GM21737 (cell line): ENCODE results near the gene C12orf76.
A peak's percentile ranks its signal among the peaks of the same experiment; 100 is the strongest.
"Not testable (repeated sequence)": the region's sequence is repeated elsewhere in the genome, so short reads cannot be mapped to it uniquely, and the experiment has no call there.

Experiments used
- ATAC-seq: cut with Tn5 transposase; IDR thresholded peaks from one replicate; pipeline ENCODE4 v1.9.1; 2021; ENCODE audit warnings: mild to moderate bottlenecking, moderate library complexity; ENCODE audit not compliant: unreplicated experiment

Gene C12orf76

GRCh38 chr12:110024051-110024450 lies 24.3 kb downstream of the C12orf76 start:
- ATAC-seq, result no peak

GRCh38 chr12:110023059-110023980 lies 25.0 kb downstream of the C12orf76 start:
- no peak for ATAC-seq

- no peak for ATAC-seq
Observed at GRCh38 chr12:110020956-110021355, 27.4 kb downstream of the C12orf76 start.

- no peak for ATAC-seq
Observed at GRCh38 chr12:110015132-110015531, 33.2 kb downstream of the C12orf76 start.

- ATAC-seq, result no peak
Observed at GRCh38 chr12:110012659-110013058, 35.7 kb downstream of the C12orf76 start.

GRCh38 chr12:110012137-110012536 lies 36.2 kb downstream of the C12orf76 start:
- peak; percentile 52 for ATAC-seq

- ATAC-seq, result peak; percentile 40
Observed at GRCh38 chr12:110010853-110011723, 37.2 kb downstream of the C12orf76 start.

GRCh38 chr12:110008681-110009398 lies 39.5 kb downstream of the C12orf76 start:
- ATAC-seq, result not testable (repeated sequence)

GRCh38 chr12:110007881-110008280 lies 40.4 kb downstream of the C12orf76 start:
- ATAC-seq, result no peak

- ATAC-seq, result no peak
Observed at GRCh38 chr12:110006115-110006514, 42.2 kb downstream of the C12orf76 start.

- peak; percentile 36 for ATAC-seq
Observed at GRCh38 chr12:110005319-110005973, 42.9 kb downstream of the C12orf76 start.

- ATAC-seq, result peak; percentile 39
Observed at GRCh38 chr12:110004598-110004997, 43.7 kb downstream of the C12orf76 start.

- no peak for ATAC-seq
Observed at GRCh38 chr12:110002676-110003515, 45.4 kb downstream of the C12orf76 start.

GRCh38 chr12:110001596-110001995 lies 46.7 kb downstream of the C12orf76 start:
- no peak for ATAC-seq

- ATAC-seq, result no peak
Observed at GRCh38 chr12:109999983-110000505, 48.3 kb downstream of the C12orf76 start.

GRCh38 chr12:109999649-109999971 lies 48.7 kb downstream of the C12orf76 start:
- ATAC-seq, result no peak

- peak; percentile 50 for ATAC-seq
Observed at GRCh38 chr12:109998904-109999648, 49.2 kb downstream of the C12orf76 start, which contains the start of gene ANKRD13A. Gene ANKRD13A (plus strand): TSS chr12:109999430. CDS start chr12:109999689, 259 bp downstream.

- no peak for ATAC-seq
Observed at GRCh38 chr12:109998241-109998903, 50.0 kb downstream of the C12orf76 start.
